ENCODE results near the gene ATF1. TPM values are rescaled to one million over a fixed set of nuclear protein-coding genes. Genes with fewer than 3 reads are reported as not detected.
"Not testable (repeated sequence)": the region's sequence is repeated elsewhere in the genome, so short reads cannot be mapped to it uniquely, and the experiment has no call there.

ATF1 gene
- polyA plus RNA-seq, 3 donors, result 48.4 to 55.7 (median 54.0) TPM

- not testable (repeated sequence) for DNase-seq (ENCODE audit: low read depth in 3 of 3, low spot score in 2 of 3)
Observed at GRCh38 chr12:50855218-50855617, 91.3 kb downstream of the ATF1 start.

- DNase-seq (ENCODE audit: low read depth in 3 of 3, low spot score in 2 of 3), result not testable (repeated sequence)
Observed at GRCh38 chr12:50855679-50856078, 91.8 kb downstream of the ATF1 start.

GRCh38 chr12:50859621-50860310, 95.9 kb downstream of the ATF1 start:
- no peak for DNase-seq (ENCODE audit: low read depth in 3 of 3, low spot score in 2 of 3)

GRCh38 chr12:50862316-50862715, 98.4 kb downstream of the ATF1 start:
- DNase-seq (ENCODE audit: low read depth in 3 of 3, low spot score in 2 of 3), result no peak

GRCh38 chr12:50865266-50865665, 101.4 kb downstream of the ATF1 start:
- no peak for DNase-seq (ENCODE audit: low read depth in 3 of 3, low spot score in 2 of 3)

GRCh38 chr12:50868881-50869280, 105.0 kb downstream of the ATF1 start:
- not testable (repeated sequence) for DNase-seq (ENCODE audit: low read depth in 3 of 3, low spot score in 2 of 3)

Other genes starting within 250 kb of the ATF1 start
- under 1 TPM in 2 of 3 donors, not detected in 1; 0.06 to 0.08 TPM for gene TMPRSS12, start 78.8 kb downstream of the ATF1 start, polyA plus RNA-seq (ENCODE audit: insufficient read length in 3 of 3)
- gene HIGD1C, start 188.4 kb downstream of the ATF1 start, polyA plus RNA-seq (ENCODE audit: insufficient read length in 3 of 3), result under 1 TPM in 1 of 3 donors, not detected in 2; 0.43 TPM

All from right renal cortex interstitium (tissue), 3 donors.